ENCODE results near the gene CFAP54.
A peak's percentile ranks its signal among the peaks of the same experiment; 100 is the strongest.
"Not testable (repeated sequence)": the region's sequence is repeated elsewhere in the genome, so short reads cannot be mapped to it uniquely, and the experiment has no call there.

CFAP54 gene

GRCh38 chr12:96623656-96624217, 134.4 kb downstream of the CFAP54 start:
- DNase-seq = no peak

GRCh38 chr12:96635844-96636243, 146.5 kb downstream of the CFAP54 start:
- DNase-seq = no peak

- DNase-seq = no peak
Measured at GRCh38 chr12:96636895-96637294, 147.5 kb downstream of the CFAP54 start.

- no peak for DNase-seq
Measured at GRCh38 chr12:96648923-96649322, 159.5 kb downstream of the CFAP54 start.

GRCh38 chr12:96652870-96653269, 163.5 kb downstream of the CFAP54 start:
- no peak for DNase-seq

GRCh38 chr12:96658075-96658474, 168.7 kb downstream of the CFAP54 start:
- no peak for DNase-seq

GRCh38 chr12:96669786-96670185, 180.4 kb downstream of the CFAP54 start:
- no peak for DNase-seq

- no peak for DNase-seq
Measured at GRCh38 chr12:96670334-96670899, 181.0 kb downstream of the CFAP54 start.

- DNase-seq = not testable (repeated sequence)
Measured at GRCh38 chr12:96675519-96675918, 186.1 kb downstream of the CFAP54 start.

GRCh38 chr12:96677363-96677762, 188.0 kb downstream of the CFAP54 start:
- no peak for DNase-seq

GRCh38 chr12:96687719-96688118, 198.3 kb downstream of the CFAP54 start:
- no peak for DNase-seq

GRCh38 chr12:96698521-96698920, 209.1 kb downstream of the CFAP54 start:
- no peak for DNase-seq

- no peak for DNase-seq
Measured at GRCh38 chr12:96698965-96699364, 209.6 kb downstream of the CFAP54 start.

GRCh38 chr12:96701856-96702255, 212.5 kb downstream of the CFAP54 start:
- no peak for DNase-seq

- DNase-seq = peak; percentile 3
Measured at GRCh38 chr12:96710127-96710745, 220.9 kb downstream of the CFAP54 start.

- DNase-seq = no peak
Measured at GRCh38 chr12:96711364-96711763, 222.0 kb downstream of the CFAP54 start.

- DNase-seq = no peak
Measured at GRCh38 chr12:96714199-96714598, 224.8 kb downstream of the CFAP54 start.

- DNase-seq = peak; percentile 4
Measured at GRCh38 chr12:96719660-96720362, 230.4 kb downstream of the CFAP54 start.

- no peak for DNase-seq
Measured at GRCh38 chr12:96720363-96720705, 231.0 kb downstream of the CFAP54 start.

- not testable (repeated sequence) for DNase-seq
Measured at GRCh38 chr12:96729466-96729865, 240.1 kb downstream of the CFAP54 start.

- DNase-seq = no peak
Measured at GRCh38 chr12:96729886-96730285, 240.5 kb downstream of the CFAP54 start.

- peak; percentile 9 for DNase-seq
Measured at GRCh38 chr12:96743606-96744005, 254.2 kb downstream of the CFAP54 start.

- DNase-seq = no peak
Measured at GRCh38 chr12:96749999-96750398, 260.6 kb downstream of the CFAP54 start.

- DNase-seq = peak; percentile 1
Measured at GRCh38 chr12:96751626-96752025, 262.2 kb downstream of the CFAP54 start.
